ENCODE measurements around the gene COX6A2.

GRCh38 chr16:31428279-31428597 is at the start of gene COX6A2:
- no peak for TF ChIP-seq CTCF (IDR thresholded peaks at IDR 0.05)
- no peak for TF ChIP-seq EP300 (IDR thresholded peaks at IDR 0.05)

Data from suprapubic skin (tissue), 3 donors.